ENCODE data around the gene LIPC. TPM values are rescaled to one million over a fixed set of nuclear protein-coding genes. Genes with fewer than 3 reads are reported as not detected.

The LIPC gene
- total RNA-seq, 1 donor, result 0.73 TPM

DNA sequence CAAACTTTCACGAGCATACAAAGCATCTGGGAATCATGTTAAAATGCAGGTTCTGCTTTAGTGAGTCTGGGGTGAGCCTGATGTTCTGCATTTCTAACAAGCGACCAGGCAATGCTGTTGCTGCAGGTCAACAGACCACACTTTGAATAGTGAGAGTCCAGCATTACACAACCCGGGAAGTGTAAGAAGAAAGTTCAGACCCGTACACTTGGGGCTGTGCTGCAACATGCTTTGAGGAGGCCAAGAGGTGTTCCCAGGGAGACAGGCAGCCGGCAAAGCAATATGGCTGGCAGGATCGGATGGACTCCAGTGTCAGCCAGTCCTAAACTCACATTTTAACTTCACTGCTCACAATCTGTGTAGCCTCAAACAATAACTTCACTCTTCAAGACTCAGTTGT, 134.2 kb downstream of the LIPC start:
- H3K4me3 ChIP-seq (ENCODE audit: low read length), result no peak overlapping the region
- no peaks in the 10 kb centered on the region for H3K27me3 ChIP-seq (ENCODE audit: insufficient read depth, low read length)
- H3K9me3 ChIP-seq (ENCODE audit: low read depth, low read length), result no peaks in the 10 kb centered on the region
- H3K4me1 ChIP-seq (ENCODE audit: insufficient read depth, low read length), result peaks cover 5% of the 10 kb centered on the region

DNA sequence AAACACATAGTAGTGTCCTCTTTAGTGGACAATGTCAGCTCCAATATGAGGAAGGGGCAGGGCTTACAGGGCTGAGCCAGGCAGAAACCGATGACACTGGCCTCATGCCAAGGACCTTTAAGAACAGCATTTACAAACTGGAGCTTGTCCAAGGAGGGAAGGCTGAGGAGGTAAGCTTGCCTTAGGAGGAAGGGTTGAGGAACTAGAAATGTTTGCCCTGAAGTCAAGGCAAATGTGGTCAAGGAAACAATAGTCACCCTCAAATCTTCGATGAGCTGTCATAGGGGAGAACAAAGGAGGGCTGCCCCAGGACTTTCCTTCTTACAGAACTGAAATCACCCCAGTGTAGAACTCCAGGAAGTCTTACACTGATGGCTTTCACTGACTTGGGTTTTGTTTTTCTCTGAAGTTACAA, 136.4 kb downstream of the LIPC start:
- Histone ChIP-seq H3K4me3 (ENCODE audit: low read length) (no peak overlapping the region), H3K9me3 (ENCODE audit: low read depth, low read length) (no peaks in the 10 kb centered on the region), H3K27me3 (ENCODE audit: insufficient read depth, low read length) (no peaks in the 10 kb centered on the region), H3K4me1 (ENCODE audit: insufficient read depth, low read length) (peaks cover 5% of the 10 kb centered on the region)

DNA sequence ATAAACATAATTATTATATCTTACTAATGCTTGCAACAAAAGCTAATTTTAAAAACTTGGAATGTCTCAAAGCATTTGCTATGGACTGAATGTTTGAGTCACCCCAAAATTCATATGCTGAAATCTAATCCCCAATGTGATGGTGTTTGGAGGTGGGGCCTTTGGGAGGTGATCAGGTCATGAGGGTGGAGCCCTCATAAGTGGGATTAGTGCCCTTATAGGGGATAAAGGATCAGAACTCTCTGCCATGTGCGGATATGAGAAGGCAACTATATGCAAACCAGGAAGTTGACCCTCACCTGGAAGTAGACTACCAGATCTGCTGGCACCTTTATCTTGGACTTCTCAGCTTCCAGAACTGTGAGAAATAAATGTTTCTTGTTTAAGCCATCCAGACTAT, 137.7 kb downstream of the LIPC start:
- Histone ChIP-seq H3K4me3 (ENCODE audit: low read length) (no peak overlapping the region), H3K27me3 (ENCODE audit: insufficient read depth, low read length) (no peaks in the 10 kb centered on the region), H3K4me1 (ENCODE audit: insufficient read depth, low read length) (peaks cover 5% of the 10 kb centered on the region)

DNA sequence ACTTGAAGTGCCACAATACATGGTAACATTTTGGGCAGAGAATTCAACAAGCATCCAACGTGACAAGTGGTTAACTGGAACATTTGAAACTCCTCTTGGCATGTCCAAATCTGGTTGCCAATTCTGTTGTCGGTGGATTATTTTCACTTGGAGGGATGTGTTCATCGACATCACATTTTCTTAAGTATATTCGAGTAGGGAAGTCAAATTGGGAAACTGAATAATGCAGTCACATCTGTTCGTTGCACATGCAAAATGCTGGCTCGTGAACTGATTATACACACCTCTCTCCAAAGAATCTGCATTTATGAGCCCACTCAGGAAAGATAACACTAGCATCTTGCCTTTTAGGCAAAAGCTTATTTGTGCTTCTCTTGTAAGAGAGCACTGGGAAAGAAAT, 139.7 kb downstream of the LIPC start:
- Histone ChIP-seq H3K27me3 (ENCODE audit: insufficient read depth, low read length) (no peaks in the 10 kb centered on the region), H3K4me3 (ENCODE audit: low read length) (no peak overlapping the region), H3K4me1 (ENCODE audit: insufficient read depth, low read length) (peaks cover 5% of the 10 kb centered on the region), H3K9me3 (ENCODE audit: low read depth, low read length) (no peaks in the 10 kb centered on the region)

More for the DNA sequence above, 137.7 kb downstream of the LIPC start:
- no peaks in the 10 kb centered on the region for H3K9me3 ChIP-seq (ENCODE audit: low read depth, low read length)

DNA sequence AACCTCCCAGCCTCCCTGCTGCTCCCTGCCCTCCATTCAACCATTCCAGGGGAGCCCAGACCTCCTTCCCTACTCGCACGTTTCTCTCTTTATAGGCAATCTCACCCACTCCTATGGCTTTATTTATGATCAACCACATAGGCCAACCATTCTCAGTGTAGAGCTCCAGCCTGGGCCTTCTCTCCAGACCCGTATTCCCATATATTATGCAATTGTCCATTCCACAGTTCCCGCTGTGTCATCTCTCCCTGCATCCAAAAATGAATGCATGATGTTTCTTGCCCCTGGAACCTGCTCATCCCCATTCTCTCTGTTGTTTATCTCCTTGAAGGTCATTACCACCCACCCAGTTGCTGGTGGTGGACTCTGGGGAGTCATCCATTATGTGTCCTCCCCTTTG, 140.7 kb downstream of the LIPC start:
- Histone ChIP-seq H3K4me1 (ENCODE audit: insufficient read depth, low read length) (peaks cover 5% of the 10 kb centered on the region), H3K4me3 (ENCODE audit: low read length) (no peak overlapping the region), H3K9me3 (ENCODE audit: low read depth, low read length) (no peaks in the 10 kb centered on the region), H3K27me3 (ENCODE audit: insufficient read depth, low read length) (no peaks in the 10 kb centered on the region)

- Histone ChIP-seq H3K4me1 (ENCODE audit: insufficient read depth, low read length) (peaks cover 2% of the 10 kb centered on the region), H3K9me3 (ENCODE audit: low read depth, low read length) (no peaks in the 10 kb centered on the region), H3K4me3 (ENCODE audit: low read length) (no peak overlapping the region), H3K27me3 (ENCODE audit: insufficient read depth, low read length) (no peaks in the 10 kb centered on the region)
These were observed 141.5 kb downstream of the LIPC start for GRCh38 chr15:58573270-58573669.

DNA sequence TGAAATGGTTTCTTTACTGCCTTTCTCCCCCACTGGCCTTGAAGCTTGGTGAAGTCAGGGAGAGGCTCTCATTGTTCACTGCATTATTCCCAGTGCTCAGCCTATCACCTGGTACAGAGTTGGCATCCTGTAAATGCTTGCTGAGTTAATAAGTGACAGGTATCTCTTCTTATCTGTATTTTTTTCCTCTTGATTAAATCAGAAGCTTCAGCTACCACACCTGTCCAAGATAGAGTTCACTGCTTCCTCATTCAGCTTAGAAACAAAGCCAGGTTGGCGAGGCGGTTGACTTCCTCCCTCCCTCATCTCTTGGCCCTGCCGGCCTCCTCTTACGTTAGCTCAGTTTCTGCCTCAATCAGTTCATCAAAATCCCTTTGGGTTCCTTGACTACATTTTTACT, 142.8 kb downstream of the LIPC start:
- no peaks in the 10 kb centered on the region for H3K27me3 ChIP-seq (ENCODE audit: insufficient read depth, low read length)
- no peaks in the 10 kb centered on the region for H3K4me1 ChIP-seq (ENCODE audit: insufficient read depth, low read length)
- no peak overlapping the region for H3K4me3 ChIP-seq (ENCODE audit: low read length)
- no peaks in the 10 kb centered on the region for H3K9me3 ChIP-seq (ENCODE audit: low read depth, low read length)

DNA sequence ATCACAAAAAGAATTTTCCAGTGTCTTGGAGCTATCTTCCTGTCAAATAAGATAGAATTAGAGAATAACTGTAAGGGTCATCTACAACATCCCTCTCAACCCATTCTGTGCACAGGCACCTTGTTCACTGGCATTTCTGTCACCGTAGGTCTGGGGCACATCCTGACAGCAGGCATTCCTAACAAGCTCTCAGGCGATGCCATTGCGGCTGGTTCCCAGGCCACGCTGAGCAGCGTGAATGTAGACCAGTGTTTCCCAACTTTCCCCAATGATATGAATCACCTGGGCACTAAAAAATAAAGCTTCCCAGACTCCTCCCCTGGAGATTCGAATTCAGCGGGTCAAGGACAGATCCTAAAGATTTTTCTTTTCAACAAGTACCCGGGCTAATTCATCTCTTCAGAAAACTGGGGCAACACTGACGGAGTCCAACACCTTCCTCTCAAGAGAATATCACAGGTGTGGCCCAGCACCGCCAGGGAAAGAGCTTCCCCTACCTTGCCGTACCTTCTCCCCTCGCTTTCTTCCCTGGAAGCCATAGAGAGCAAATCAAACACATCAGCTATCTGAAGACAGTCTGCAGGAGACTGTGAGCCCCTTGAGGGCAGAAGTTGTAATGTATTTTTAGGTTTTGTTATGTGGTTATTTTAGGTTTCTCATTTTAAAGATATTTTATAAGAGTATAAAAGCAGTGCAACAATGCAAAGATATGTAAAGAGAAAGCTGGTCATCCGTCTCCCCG, 143.4 kb downstream of the LIPC start:
- H3K27me3 ChIP-seq (ENCODE audit: insufficient read depth, low read length), result no peaks in the 10 kb centered on the region
- no peaks in the 10 kb centered on the region for H3K9me3 ChIP-seq (ENCODE audit: low read depth, low read length)
- H3K4me1 ChIP-seq (ENCODE audit: insufficient read depth, low read length), result no peaks in the 10 kb centered on the region
- H3K4me3 ChIP-seq (ENCODE audit: low read length), result no peak overlapping the region

- no peaks in the 10 kb centered on the region for H3K4me1 ChIP-seq (ENCODE audit: insufficient read depth, low read length)
- H3K27me3 ChIP-seq (ENCODE audit: insufficient read depth, low read length), result no peaks in the 10 kb centered on the region
- H3K4me3 ChIP-seq (ENCODE audit: low read length), result no peak overlapping the region
- H3K9me3 ChIP-seq (ENCODE audit: low read depth, low read length), result no peaks in the 10 kb centered on the region
These were observed 144.9 kb downstream of the LIPC start for GRCh38 chr15:58576657-58577056.

- Histone ChIP-seq H3K27me3 (ENCODE audit: insufficient read depth, low read length) (no peaks in the 10 kb centered on the region), H3K4me3 (ENCODE audit: low read length) (no peak overlapping the region), H3K4me1 (ENCODE audit: insufficient read depth, low read length) (peaks cover 7% of the 10 kb centered on the region), H3K9me3 (ENCODE audit: low read depth, low read length) (no peaks in the 10 kb centered on the region)
These were observed 150.4 kb downstream of the LIPC start for GRCh38 chr15:58582160-58582559.

DNA sequence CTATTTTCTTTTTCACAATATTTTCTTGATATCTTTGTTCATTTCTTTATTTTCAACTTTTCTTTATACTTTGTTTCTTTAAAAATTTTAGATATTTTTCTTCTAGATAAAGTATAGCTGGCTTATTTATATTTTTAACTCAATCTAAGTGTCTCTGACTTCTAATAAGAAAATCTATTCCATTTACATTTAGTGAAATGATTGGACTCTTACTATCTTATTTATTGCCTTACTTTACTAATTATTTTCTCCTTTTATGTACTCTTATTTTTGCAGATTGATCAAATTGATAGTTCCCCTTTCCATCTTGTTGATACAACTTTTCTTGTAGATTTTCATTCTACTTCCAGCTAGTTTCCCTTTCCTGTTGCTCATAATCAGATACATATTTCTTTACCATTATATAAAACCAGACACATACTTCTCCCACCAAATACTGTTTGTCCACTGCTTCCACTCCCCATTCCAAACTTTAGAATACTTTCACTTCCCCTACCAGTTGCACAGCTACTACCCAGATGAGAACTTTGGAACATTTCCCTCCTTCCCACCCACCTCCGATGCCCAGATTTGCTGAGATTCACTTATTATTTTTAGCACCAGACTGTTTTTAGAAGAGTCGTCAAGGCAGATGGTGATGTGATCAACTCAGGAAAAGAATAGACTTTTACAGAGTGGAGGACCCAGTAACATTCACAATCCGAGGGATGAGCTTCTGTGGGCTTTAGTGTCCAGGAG, 151.5 kb downstream of the LIPC start:
- no peaks in the 10 kb centered on the region for H3K9me3 ChIP-seq (ENCODE audit: low read depth, low read length)
- no peak overlapping the region for H3K4me3 ChIP-seq (ENCODE audit: low read length)
- H3K4me1 ChIP-seq (ENCODE audit: insufficient read depth, low read length), result peaks cover 7% of the 10 kb centered on the region
- H3K27me3 ChIP-seq (ENCODE audit: insufficient read depth, low read length), result no peaks in the 10 kb centered on the region

- H3K4me1 ChIP-seq (ENCODE audit: insufficient read depth, low read length), result peaks cover 7% of the 10 kb centered on the region
- no peaks in the 10 kb centered on the region for H3K9me3 ChIP-seq (ENCODE audit: low read depth, low read length)
- no peak overlapping the region for H3K4me3 ChIP-seq (ENCODE audit: low read length)
- no peaks in the 10 kb centered on the region for H3K27me3 ChIP-seq (ENCODE audit: insufficient read depth, low read length)
These were observed 153.1 kb downstream of the LIPC start for GRCh38 chr15:58584789-58585461.

DNA sequence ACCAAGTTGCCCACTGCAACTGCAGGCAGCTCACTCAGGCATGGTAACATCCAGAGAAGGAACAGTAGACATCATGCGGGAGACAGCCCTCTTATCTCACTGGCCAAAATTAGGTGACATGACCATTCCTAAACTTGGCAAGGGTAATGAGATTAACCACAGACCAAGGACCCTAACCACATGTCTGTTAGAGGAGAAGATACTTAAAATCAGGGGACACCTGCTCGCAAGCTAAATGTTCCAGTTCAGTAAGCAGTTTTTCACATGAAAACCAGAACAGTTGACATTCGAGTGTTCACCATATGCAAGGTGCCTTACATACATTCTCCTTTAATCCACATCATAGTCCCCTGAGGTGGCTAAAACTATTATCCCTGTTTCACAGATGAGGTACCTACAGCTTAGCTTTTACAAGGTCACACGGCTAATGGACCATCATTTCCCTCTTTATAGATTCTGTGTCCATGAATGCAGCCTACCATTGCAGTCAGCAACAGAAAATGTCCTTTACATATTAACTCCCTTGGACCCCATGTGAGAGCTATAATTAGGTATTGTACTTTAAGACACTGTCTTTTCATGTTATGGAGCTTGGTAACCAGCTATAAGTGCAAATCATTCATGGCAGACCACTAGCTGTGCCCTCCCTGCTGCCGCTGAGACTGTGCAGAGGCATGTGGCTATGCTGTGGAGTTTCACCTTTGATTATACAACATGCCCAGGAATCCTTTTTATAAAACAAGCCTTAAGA, 154.1 kb downstream of the LIPC start:
- H3K27me3 ChIP-seq (ENCODE audit: insufficient read depth, low read length), result no peaks in the 10 kb centered on the region
- peaks cover 7% of the 10 kb centered on the region for H3K4me1 ChIP-seq (ENCODE audit: insufficient read depth, low read length)
- no peaks in the 10 kb centered on the region for H3K9me3 ChIP-seq (ENCODE audit: low read depth, low read length)
- no peak overlapping the region for H3K4me3 ChIP-seq (ENCODE audit: low read length)

- H3K4me1 ChIP-seq (ENCODE audit: insufficient read depth, low read length), result peaks cover 7% of the 10 kb centered on the region
- H3K27me3 ChIP-seq (ENCODE audit: insufficient read depth, low read length), result no peaks in the 10 kb centered on the region
- no peaks in the 10 kb centered on the region for H3K9me3 ChIP-seq (ENCODE audit: low read depth, low read length)
- H3K4me3 ChIP-seq (ENCODE audit: low read length), result no peak overlapping the region
These were observed 155.7 kb downstream of the LIPC start for GRCh38 chr15:58587486-58587885.

GRCh38 chr15:58588096-58588495, 156.3 kb downstream of the LIPC start:
- Histone ChIP-seq H3K4me1 (ENCODE audit: insufficient read depth, low read length) (peaks cover 7% of the 10 kb centered on the region), H3K27me3 (ENCODE audit: insufficient read depth, low read length) (no peaks in the 10 kb centered on the region), H3K9me3 (ENCODE audit: low read depth, low read length) (no peaks in the 10 kb centered on the region), H3K4me3 (ENCODE audit: low read length) (no peak overlapping the region)
